Measurements from ENCODE around the gene CITED4. TPM values are rescaled to one million over a fixed set of nuclear protein-coding genes. Genes with fewer than 3 reads are reported as not detected.

The CITED4 gene
- polyA plus RNA-seq, 3 donors, result 5.6 to 7.1 (median 6.3) TPM

GRCh38 chr1:40857737-40858136 is 4.4 kb downstream of the CITED4 start:
- DNase-seq, result no peak

GRCh38 chr1:40856656-40857302 is 5.4 kb downstream of the CITED4 start:
- no peak for DNase-seq

DNA sequence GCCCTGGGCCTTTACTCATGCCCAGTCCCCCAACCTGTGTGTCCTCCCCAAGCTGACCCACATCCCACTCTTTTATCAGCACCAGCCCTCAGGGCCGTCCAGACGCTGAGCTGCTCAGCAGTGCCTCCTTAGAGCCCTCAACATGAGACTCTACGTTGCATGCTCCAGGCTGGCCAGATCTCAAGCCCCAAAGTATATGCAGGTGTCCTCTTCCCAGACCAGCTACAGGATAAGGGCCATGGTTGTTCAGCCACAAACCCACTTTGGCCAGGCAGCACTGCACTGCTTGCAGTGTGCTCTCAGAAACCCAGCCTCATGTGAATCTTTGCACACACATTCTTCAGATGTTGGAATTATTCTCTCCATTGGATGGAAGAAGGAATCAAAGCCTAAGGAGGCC is 6.0 kb downstream of the CITED4 start:
- no peak for DNase-seq

DNA sequence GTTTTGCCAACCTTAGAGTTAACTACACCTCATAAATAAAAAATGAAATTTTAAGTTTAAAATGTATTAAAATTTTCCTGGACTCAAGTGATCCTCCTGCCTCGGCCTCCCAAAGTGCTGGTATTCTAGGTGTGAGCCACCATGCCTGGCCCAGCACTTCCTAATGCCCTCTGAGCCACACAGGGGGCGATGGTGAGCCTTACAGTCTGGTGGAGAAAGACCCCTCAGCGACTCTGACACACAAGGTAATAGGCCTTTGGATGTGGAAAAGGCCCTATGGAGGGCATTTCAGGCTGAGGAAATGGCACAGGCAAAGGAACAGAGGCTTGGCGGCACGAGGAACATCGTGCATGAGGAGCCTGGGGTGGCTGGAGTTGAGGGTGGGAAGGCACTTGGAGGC is 6.7 kb downstream of the CITED4 start:
- no peak for DNase-seq

DNA sequence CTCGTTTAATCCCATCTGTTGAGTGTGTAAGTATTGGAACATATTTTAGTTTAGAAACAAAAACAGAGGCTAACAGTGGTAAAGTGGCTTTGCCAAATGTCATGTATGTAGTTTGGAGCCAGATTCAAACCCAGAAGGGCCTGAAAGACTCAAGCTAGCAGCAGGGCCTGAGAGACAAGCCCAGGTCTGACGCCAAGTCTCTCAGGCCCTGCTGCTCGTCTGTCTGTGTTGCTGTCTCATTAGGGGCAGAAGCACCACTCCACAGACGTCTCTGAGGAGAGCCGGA is 8.3 kb downstream of the CITED4 start:
- no peak for DNase-seq

DNA sequence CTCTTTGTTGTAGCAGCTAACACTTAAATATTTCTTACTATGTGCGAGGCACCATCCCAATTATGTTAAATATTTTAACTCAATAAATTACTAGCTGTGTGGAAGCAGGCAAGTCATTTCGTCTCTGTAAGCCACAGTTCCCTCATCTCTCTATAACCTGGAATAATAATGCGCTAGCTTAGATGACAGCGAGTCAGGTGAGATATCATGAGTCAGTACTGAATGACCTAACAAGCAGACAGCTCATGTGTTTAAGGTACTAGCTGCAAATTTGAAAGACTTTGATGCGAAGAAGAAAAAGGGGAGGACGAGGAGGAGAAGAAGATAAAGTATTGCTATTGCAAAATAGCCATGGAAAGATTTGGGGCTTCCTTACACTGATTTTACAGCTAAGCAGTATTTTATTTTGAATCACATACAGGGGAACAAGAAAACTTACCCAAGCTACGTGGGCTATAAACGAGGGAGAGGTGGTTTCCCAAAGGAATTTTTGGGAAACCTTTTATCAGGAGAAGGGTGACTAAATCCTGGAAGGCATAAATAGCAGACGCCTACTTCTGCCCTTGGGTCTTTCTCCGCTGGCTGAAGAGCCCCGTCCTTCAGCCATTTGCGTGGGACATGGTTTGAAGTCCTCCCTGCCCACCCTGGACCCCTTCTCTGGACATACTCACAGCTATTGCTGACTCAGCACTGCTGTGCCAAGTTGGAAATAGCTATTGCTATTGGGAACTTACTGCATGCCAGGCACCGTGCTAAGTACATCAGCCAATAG is 8.9 kb downstream of the CITED4 start:
- DNase-seq, result no peak

DNA sequence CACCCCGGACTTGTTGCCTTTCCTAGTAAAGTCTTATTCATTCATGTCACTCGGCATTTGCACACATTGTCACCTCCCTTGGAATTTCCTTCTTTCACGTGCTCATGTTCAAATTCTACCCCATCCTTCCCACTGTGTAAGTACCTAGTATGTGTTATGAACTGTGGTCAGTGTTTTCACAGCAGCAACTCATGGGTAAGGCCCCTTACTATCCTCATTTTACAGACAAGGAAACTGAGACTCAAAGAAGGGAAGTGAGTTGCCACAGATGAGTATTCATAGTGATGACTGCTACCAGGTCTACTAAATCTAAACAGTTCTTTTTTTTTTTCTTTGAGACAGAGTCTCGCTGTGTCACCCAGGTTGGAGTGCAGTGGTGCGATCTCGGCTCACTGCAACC is 10.5 kb downstream of the CITED4 start:
- DNase-seq, result no peak

- peak; percentile 54 for DNase-seq
These were observed 12.2 kb downstream of the CITED4 start for GRCh38 chr1:40849801-40850592.

DNA sequence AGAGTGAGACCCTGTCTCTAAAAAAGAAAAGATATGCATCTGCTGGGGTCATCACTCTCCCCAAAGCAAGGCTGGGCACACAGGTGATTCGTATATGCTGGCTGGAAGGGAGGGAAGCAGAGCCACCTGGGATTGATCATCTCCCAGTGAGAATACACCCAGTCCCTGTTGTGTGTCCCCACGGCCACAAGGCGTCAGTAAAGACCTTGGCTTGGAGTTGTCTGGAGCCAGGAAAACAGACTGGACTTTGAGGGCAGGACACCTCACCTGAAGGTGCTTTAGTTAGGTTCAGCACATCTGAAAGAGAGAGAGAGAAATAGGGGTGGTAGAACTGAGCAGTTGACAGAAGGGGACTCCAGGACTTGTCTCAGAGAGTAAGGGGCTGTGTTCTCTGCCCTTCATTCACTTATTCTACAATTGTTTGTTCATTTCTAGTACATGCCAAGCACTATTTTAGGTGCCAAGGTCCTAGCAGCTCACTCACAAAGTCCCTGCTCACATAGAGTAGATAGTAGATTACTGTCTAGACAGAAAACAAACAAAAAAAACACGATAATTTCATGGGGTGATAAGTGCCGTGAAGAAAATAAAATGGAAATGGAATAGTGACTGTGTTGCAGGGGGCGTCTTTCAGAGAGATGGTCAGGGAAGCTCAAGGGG is 13.5 kb downstream of the CITED4 start:
- DNase-seq, result peak; percentile 52

- no peak for DNase-seq
These were observed 15.0 kb downstream of the CITED4 start for GRCh38 chr1:40847023-40847745.

GRCh38 chr1:40845895-40846294 is 16.3 kb downstream of the CITED4 start:
- no peak for DNase-seq

- DNase-seq, result no peak
These were observed 17.0 kb downstream of the CITED4 start for GRCh38 chr1:40844887-40845878.

- DNase-seq, result no peak
These were observed 18.1 kb downstream of the CITED4 start for GRCh38 chr1:40844079-40844478.

GRCh38 chr1:40842691-40843090 is 19.5 kb downstream of the CITED4 start:
- no peak for DNase-seq

GRCh38 chr1:40842207-40842606 is 20.0 kb downstream of the CITED4 start:
- DNase-seq, result peak; percentile 60

- DNase-seq, result no peak
These were observed 20.6 kb downstream of the CITED4 start for GRCh38 chr1:40841602-40842001.

DNA sequence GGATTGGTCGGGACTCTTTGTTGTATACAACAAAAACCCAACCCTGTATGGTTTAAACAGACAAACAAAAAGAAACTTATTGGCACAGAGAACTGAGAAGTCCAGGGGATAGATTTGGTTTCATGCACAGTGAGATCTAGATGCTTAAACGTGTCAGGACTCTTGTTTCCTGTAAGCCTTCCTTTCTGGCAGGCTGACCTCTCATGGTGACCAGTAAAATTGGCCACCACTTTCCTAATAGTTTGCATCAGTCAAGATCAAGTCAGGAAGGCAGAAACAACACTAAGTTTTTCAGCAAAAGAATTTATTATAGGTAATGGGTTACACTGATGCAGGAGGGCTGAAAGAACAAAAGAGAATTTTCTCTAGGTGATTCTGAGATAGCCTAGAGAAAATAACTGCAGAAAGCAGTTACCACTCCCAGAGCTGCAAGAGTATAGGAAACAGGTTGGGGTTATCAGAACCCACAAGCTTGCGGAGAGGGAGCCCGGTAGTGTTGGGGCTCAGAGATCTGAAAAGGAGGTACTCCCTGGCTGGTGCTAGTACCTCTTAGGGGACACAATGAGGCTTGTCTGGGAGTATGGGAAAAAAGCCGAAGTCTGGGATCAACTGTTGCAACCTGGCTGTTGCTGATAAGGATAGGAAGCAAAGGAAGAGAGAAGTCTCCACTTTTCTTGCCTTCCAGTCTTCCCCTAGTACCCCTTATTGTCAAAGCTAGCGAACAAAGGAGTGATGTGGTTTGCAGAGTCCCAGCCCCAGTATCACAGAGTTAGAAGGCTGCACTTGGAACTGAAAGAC is 21.4 kb downstream of the CITED4 start:
- no peak for DNase-seq

DNA sequence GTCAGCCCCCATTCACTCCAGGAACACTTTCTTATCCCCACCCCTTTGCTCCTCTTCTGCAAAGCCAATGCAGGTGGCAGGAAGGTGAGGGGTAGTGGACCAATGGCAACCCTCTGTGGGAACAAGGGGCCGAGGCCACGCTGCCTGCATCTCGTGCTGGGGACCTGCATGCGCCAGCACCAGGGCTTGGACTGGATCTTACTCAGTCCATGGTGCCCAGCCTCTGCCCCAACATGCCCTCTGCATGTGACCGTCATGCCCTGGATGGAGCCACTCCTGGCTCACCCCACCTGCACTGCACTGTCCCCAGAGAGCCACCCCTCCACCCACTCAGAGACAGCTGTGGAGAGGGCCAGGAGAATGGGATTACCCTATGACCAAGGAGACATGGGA is 22.2 kb downstream of the CITED4 start:
- DNase-seq, result no peak

Data from renal pelvis (tissue), 4 donors.